HuH-7 (cell line): Measurements from ENCODE around the gene AMOT.
A peak's percentile ranks its signal among the peaks of the same experiment; 100 is the strongest.
"Not testable (repeated sequence)": the region's sequence is repeated elsewhere in the genome, so short reads cannot be mapped to it uniquely, and the experiment has no call there.

Source experiments
- DNase-seq: peaks from one replicate; pipeline ENCODE4 v3.0.0; 2011; ENCODE audit warnings: low spot score

The AMOT gene, protein sequence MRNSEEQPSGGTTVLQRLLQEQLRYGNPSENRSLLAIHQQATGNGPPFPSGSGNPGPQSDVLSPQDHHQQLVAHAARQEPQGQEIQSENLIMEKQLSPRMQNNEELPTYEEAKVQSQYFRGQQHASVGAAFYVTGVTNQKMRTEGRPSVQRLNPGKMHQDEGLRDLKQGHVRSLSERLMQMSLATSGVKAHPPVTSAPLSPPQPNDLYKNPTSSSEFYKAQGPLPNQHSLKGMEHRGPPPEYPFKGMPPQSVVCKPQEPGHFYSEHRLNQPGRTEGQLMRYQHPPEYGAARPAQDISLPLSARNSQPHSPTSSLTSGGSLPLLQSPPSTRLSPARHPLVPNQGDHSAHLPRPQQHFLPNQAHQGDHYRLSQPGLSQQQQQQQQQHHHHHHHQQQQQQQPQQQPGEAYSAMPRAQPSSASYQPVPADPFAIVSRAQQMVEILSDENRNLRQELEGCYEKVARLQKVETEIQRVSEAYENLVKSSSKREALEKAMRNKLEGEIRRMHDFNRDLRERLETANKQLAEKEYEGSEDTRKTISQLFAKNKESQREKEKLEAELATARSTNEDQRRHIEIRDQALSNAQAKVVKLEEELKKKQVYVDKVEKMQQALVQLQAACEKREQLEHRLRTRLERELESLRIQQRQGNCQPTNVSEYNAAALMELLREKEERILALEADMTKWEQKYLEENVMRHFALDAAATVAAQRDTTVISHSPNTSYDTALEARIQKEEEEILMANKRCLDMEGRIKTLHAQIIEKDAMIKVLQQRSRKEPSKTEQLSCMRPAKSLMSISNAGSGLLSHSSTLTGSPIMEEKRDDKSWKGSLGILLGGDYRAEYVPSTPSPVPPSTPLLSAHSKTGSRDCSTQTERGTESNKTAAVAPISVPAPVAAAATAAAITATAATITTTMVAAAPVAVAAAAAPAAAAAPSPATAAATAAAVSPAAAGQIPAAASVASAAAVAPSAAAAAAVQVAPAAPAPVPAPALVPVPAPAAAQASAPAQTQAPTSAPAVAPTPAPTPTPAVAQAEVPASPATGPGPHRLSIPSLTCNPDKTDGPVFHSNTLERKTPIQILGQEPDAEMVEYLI

DNA sequence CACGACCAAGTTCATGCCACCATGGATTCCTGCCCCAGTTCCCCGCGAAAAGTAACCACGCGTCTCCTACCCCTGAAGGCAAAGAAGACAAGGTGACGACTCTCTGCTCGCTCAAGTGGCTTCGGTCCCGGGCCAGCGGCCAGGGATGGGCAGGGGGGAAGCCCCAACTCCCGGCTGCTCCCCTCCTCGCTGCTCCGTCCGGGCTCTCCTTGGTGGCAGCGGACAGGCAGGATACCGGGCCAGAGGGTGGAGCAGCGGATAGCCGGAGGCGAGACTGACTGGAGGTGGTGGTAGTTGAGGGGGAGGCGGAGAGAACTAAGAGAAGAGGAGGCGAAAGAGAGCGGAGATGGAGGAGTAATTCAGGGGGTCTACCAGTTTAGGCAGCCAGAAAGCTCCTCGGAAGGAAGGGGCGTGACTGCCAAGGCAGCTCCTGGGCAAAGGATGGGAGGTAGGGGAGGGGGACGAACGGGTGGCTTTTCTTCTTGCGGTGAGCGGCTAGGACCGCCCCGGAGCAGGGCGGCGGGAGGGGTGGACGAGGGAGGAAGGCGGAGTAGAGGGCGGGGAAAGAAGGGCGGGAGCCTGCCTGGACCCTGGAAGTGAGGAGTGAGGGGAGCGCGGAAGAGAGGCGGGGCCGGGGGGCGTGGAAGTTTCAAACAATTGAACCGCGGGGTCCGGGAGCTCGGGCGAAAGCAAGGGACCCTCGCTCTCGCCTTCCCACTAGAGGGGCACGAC is at the start of gene AMOT:
Gene AMOT (minus strand): TSS at position 450 of the 732 bp plus-strand sequence. CDS start 17,705 bp downstream, outside the sequence.
- DNase-seq, result peak; percentile 63

DNA sequence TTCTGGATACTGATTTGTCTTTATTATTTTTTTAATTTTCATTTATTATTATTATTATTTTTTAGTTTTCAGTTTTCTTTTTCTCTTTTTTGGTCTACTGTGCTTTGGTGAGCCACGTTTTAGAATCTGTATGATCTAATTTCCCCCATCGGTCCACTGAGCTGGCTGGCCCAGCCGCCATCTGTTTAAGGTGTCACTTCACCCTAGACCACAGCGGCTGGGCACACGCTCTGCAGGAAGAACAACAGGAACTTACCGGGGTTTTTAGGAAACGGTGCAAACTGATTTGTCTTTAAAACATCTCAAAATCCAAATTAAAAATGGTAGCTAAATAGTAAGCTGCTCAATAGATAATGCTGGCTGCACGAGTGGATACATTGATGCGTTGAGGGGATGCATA is 48.8 kb upstream of the AMOT start:
- no peak for DNase-seq

DNA sequence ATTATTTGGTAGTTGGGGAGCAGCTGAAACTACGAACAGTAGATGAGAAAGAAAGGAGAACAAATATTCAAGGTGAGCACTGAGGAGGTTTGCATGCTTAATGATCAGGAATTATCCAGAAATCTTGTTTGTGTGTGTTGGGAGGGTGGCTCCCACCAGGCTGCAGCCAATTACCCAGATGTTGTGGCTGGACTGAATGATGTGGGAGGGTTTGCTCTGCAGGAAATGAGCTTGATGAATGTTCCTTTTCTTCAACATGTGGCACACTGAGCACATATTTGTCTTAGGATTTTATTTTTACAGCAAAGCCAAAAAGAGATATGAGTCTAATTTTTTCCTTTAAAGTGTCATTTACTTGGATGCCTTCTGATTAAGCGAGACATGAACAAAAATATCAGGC is 48.3 kb upstream of the AMOT start:
- DNase-seq, result no peak

DNA sequence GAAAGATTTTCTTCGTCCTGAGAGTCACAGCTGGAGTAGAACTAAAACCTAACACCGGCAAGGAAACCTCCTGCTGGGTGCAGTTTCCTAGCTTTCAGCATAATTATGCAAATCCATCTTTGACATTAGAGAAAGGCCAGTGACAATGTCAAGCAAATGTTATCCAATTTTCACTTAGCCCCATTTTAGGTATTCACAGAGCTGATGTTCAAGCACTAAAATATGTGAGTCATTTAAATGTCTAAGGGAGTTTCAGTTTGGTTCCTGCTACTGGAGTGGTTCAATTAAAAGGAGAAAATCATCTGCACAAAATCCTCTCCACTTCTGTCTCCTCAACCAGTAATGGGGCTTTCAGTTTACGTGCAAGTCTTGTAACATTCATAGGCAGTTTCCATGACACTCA is 37.1 kb upstream of the AMOT start:
- DNase-seq, result no peak

DNA sequence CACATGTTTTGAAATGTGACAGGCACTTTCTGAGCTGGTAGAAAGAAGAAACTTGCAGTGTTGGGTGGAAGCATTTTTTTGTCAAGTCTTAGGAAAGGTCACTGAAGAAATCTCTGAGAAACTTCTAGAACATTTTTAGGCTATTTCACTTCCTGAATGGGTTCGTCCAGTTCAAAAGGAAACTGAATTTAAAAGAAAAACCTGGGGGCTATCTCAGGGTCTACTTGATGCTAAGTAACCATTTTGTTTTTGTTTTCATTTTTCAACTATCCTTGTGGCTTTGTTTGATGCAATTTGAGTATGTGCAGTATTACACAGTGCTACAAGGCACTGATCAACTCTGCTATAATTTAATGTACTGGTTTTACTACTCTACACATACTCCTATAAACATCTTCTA is 34.0 kb upstream of the AMOT start:
- DNase-seq, result no peak

DNA sequence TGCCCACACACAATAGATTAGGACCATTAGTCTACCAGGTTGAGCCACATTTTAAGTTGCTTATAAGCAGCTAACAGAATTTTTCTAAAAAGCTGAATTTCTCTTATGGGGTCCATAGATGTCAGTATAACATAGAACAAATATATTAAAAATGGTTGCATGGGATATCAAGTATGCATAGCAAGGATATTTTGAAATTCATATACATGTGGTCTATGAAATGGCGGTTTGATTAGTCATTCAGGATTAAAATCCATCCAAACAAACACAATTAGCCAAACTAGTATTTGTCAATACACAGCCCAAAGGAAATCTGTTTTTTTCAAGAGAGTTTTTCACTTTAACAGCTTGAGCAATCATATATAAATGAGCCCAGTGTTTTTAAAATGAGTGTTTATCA is 33.5 kb upstream of the AMOT start:
- no peak for DNase-seq

DNA sequence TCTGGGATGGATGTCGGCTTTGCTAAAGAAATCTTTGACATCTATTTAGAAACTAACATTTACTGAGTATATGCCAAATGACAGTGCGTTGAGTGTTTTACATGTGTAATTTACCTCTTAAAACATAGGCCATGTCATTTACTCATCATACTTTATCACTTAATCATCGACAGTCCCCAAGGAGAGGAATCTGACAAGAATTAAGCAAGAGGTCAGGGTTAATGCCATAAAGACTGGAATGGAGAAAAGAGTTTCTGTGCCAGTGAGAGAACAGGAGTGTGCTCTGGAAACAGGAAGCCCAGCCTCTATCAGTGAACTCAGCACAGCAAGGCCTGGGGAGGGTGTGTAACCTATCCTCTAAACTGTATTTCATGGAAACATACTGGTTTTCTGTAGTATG is 28.0 kb upstream of the AMOT start:
- no peak for DNase-seq

DNA sequence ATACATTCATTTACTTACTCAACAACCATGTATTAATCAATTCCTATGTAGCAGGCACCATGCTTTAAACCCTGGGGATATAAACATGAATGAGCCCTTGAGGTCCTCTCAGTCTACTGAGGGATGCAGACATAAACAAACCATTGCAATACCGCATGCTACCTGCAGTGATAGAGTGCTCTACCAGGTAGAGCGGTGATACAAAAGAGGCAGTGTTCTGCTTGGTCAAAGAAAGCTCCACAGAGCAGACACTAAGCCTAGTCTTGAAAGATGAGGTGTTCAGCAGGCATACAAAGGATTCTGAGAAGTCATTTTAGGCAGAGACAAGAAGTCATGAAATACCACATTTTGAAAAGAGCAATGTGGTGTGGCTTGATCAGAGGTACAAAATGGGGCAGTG is 26.9 kb upstream of the AMOT start:
- DNase-seq, result peak; percentile 26

DNA sequence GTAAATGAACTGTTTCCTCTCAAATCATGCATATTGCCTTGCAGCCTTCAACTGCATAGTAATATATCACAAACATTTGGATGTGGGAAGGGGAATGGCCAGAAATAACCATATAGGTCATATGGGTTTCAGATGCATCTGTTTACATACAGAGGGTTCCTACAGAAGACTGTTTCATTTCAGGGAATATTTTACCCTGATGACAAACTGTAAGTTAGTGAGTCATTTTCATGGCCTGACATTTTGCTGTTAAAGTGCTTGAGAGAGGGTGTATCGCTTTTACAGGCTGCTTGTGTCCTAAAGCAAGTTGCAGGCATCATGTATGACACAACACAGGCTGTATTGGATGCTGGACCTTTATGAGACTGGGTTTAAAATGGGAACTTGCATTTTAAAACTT is 25.5 kb upstream of the AMOT start:
- DNase-seq, result no peak

DNA sequence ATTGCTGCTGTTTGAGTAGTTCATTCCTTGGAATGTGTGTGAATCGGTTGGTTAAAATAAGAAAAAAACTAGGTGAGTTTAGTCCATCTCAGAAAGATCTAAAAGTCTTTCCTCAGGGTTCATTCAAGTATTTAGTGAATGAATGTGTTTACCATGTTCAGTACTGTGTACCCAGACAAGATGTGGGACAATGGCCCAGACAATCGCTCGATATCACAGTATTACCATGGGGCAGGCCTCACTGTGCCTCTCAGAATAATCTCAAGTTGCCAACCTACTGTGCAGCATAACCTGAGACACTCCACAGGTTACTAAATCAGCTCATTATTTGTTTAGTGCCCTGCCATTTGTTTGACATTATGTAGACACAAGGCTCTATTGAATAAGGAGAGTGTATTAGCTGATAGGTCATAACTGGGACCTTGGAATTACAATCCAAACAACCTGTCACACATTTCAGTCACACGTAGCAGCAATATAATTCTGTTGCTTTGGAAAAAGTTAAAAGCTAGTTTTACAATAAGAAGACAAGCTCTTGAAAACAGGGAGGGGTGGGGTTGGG is 24.9 kb upstream of the AMOT start:
- DNase-seq, result peak; percentile 13

DNA sequence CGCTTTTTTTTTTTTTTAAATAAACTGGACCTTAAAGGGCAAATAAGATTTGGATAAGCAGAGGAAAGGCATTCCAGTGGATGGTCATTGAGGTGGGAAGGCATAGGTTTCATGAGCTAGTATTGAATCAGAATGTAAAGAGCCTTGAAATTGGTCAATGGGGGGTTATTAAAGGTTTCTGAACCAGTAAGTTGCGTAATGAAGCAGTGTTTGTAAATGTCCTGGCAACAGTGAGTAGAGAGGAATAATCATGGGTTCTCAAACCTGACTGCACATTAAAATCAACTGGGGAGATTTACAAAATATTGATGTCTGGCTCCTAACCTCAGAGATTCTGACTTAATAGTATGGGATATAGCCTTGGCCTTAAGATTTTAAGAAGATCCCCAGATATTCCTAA is 23.2 kb upstream of the AMOT start:
- no peak for DNase-seq

DNA sequence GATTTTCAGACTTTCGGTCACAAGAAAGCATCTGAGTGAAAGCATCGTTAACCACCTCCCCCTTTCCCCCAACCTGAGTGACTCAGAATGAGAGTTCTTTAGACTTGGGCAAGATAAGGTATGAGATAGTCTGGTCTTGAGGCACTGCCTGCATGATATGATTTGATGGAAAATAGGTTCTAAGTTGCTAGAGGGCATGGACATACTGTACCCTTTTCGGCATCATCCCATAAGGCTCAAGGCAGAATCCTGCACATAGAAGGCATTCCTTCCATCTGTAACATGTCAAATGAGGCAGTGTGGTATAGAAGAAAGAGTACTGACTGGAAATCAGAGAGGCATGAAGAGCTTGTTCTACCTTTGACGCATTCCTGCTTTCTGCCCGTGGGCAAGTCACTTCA is 16.8 kb upstream of the AMOT start:
- no peak for DNase-seq

DNA sequence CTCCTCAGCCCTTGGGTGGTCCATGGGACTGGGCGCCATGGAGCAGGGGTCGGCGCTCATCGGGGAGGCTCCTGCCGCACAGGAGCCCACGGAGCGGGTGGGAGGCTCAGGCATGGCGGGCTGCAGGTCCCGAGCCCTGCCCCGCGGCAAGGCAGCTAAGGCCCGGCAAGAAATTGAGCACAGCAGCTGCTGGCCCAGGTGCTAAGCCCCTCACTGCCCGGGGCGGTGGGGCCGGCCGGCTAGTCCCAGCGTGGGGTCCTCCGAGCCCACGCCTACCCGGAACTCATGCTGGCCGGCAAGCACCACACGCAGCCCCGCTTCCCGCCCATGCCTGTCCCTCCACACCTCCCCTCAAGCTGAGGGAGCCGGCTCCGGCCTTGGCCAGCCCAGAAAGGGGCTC is 14.3 kb upstream of the AMOT start:
- not testable (repeated sequence) for DNase-seq

DNA sequence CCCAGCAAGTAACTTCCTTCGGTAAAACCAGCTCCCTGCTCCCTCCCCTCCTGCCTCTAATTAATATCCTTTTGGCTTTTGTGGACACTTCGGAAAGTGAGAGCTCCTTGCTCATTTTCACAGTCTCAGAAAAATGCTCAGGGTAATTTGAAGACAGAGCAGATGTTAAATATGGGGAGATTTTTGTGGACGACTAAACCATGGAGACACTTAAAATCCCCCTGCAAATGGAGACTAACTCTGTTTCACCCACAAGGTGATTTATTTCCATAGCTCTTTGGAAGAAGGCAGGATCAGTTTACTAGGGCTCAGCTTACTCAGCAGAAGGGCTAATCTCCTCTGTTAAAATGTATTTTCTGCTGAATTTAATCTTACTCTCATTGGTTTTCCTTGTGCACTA is 12.2 kb upstream of the AMOT start:
- no peak for DNase-seq

DNA sequence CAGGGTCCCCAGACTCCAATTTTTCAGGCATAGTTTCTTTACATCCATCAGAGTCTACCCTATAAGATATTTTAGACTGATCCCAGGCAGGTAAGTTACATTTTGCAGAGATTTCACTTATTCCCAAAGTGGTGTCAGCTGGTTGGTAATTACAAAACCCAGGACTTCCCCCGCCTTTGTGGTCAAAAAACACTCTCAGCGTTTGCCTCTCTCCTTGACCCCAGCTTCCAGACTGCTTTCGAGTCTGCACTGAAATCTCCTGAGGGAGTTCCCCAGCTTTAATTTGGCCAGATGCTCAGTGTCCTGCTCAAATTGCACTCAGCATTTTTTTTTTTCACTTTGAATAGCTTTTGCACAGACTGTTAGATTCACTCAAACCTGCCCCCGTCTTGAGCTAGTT is 11.2 kb upstream of the AMOT start:
- no peak for DNase-seq

DNA sequence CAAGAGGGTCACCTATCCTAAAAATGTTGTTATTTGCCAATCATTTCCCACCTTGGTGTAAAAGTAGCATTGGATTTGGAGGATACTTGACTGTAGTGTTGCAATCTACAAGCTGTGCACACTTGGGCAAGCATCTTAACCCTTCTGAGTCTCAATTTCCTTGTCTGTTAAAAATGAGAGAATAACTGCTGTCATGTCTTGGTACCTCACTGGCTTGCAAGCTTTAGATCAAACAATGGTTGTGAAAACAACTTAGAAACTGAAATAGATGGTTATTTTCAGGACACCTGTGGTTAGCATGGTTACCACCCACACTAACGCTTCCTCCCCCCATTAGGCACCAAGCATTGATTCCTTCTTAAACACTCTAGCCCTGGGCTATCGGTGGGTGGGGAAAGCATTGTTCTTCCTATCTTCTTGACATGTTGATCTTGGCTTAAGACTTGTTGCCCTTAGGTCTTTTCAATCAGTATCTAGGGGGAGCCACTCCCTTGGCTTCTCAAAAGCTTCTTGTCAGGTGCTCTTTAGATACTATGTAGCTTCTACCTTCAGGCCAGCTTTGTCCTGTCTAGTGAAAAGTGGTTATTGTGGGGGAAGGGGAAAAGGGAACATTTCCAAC is 10.6 kb upstream of the AMOT start:
- no peak for DNase-seq

DNA sequence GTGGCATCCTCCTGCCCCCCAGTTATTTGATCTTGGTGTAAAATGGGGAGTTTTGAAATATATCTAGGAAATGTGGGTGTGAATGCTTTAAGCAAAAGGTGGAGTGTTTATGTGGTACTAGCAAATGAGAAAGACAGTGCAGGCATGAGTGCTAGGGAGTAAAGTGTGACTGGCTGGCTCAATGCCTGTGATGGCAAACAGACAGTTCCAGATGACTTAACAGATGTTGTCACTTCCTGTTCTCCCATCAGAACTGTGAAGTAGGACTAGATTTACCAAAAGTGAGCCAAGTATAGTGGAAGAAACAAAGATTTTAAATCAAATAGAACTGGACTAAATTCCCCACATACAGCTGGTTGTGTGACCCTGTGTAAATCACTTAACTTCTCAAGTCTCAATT is 8.4 kb upstream of the AMOT start:
- DNase-seq, result no peak

DNA sequence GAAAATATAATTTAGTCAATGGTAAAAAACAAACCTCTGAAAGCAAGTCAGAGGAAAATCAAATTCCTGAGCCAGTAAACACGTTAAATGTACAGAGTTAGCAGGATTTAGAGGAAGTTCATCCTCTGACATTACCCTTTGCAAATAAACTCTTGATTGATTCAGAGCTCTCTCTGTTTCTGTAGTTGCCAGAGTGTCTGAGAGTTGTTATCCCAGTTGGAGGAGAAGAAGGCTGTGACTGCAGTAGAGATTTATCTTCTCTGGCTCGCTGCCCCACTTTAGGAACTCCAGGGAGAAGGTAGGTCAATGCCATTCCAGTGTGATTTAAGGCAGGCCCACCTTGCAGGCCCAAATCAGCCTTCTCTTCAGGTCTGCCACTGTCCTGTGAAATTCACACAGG is 6.2 kb upstream of the AMOT start:
- DNase-seq, result no peak

DNA sequence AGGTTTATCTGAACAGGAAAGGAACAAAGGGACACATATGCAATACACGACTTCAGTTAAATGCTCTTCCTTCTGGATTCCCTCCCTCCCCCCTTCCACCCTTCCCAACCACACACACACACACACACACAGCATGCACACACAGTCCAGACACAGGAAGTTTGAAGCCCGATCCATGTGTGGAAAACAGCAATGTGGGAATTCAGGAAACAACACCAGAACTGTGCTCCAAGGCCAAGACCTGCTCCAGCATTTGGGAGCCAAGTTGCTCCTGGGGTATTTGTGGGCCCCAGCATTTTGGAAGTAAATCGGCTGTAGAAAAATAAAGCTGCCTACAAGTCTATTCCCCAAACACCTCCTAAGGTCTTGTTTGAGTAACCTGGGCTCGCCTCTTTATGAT is 5.6 kb upstream of the AMOT start:
- DNase-seq, result no peak

DNA sequence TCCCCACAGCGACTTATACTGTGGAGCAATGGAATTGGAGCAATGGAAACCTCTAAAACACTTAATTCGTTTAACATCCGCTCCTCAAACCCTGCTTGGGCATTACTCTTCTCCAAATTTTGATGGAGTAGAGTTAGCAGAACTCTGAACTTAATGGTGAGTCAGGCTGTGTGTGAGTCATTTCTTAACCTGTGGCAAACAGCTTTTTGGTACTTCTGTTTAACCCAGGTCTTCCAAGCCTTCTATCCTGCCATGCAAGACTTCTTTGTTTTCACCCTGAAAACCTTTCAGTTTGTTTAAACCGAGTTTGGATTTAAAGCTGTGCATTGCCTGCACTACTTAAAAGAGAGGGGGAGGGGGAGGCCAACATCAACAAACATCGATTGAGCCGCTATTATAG is 3.6 kb upstream of the AMOT start:
- no peak for DNase-seq

DNA sequence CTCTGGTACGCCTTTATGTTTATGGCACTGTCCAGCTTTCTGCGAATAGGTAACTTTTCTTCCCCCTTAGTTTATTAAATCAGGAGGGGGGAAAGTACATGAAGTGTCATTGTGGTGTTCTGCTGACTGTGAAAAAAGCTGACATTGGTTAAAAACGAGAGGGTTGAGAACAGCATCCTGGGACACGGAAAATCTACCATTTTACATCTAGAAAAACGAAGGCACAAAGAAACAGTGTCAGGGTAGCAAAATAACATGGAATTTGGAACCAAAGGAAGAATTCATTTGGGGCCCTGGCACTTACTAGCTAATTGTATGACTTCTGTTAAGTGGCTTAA is 1.2 kb upstream of the AMOT start:
- DNase-seq, result no peak
